Measurements from ENCODE around the gene DVL3. TPM values are rescaled to one million over a fixed set of nuclear protein-coding genes. Genes with fewer than 3 reads are reported as not detected.

Gene DVL3
- total RNA-seq, 1 experiment from 2014 or later: 60.7 TPM

- Histone ChIP-seq H3K79me2 (ENCODE audit: insufficient read depth, low read length) (no peaks in the 10 kb centered on the region), H3K27ac (ENCODE audit: low read depth, low read length) (no peak overlapping the region), H2AFZ (ENCODE audit: low read depth, low read length, poor library complexity, severe bottlenecking) (no peak overlapping the region), H3K4me3 (replicated peaks in 1 of 2; ENCODE audit: low read depth in 1 of 2, low read length in 2 of 2) (no peak overlapping the region), H3K9ac (ENCODE audit: low read length) (no peak overlapping the region), H3K36me3 (ENCODE audit: control insufficient read depth in 1 of 2, insufficient read depth in 2 of 2, low read length in 2 of 2) (peaks cover 27 to 29% of the 10 kb centered on the region in 2 experiments; a peak in 3 of 4 replicates), H3K27me3 (ENCODE audit: insufficient read depth, low read length) (no peaks in the 10 kb centered on the region), H3K9me3 (ENCODE audit: control insufficient read depth in 1 of 2, insufficient read depth in 1 of 2, low read depth in 1 of 2, low read length in 2 of 2) (no peaks in the 10 kb centered on the region), H3K4me2 (ENCODE audit: low read length) (no peak overlapping the region), H3K9me2 (ENCODE audit: insufficient read depth) (no peaks in the 10 kb centered on the region), H3K4me1 (ENCODE audit: control insufficient read depth in 1 of 2, insufficient read depth in 2 of 2, low read length in 2 of 2) (no peaks in the 10 kb centered on the region), H4K20me1 (ENCODE audit: insufficient read depth) (no peaks in the 10 kb centered on the region)
- RAD21 ChIA-PET (ENCODE audit: low non-redundant PET in 1 of 2, low total read pairs in 2 of 2, uncharacterized antibody in 2 of 2, unreplicated experiment in 2 of 2): no interaction called here
- CTCF ChIA-PET: no interaction called here
- TF ChIP-seq JUND (IDR thresholded peaks at IDR 0.05) (no peak), ATF3 (IDR thresholded peaks at IDR 0.05) (no peak), EZH2phosphoT487 (IDR thresholded peaks at IDR 0.05; ENCODE audit: borderline replicate concordance) (no peak), RAD21 (IDR thresholded peaks at IDR 0.05; ENCODE audit: low read depth) (no peak), POLR2AphosphoS5 (IDR thresholded peaks at IDR 0.05; ENCODE audit: low read depth, low read length) (no peak), SIN3A (IDR thresholded peaks at IDR 0.05; ENCODE audit: low read depth) (no peak), ZBTB33 (IDR thresholded peaks at IDR 0.05; ENCODE audit: extremely low read depth, insufficient replicate concordance, low read length) (no peak), TCF7L2 (IDR thresholded peaks at IDR 0.05; ENCODE audit: borderline replicate concordance, extremely low read depth, insufficient read depth, insufficient read length) (no peak), MAX (IDR thresholded peaks at IDR 0.05) (no peak), EGR1 (IDR thresholded peaks at IDR 0.05; ENCODE audit: low read depth) (no peak), YY1 (IDR thresholded peaks at IDR 0.05; ENCODE audit: extremely low read depth, insufficient replicate concordance, low read depth, low read length) (no peak), CTCF (IDR thresholded peaks at IDR 0.05 in 2 of 3, conservative IDR thresholded peaks at IDR 0.05 in 1 of 3; ENCODE audit: borderline replicate concordance in 1 of 3, insufficient read depth in 1 of 3, low read depth in 2 of 3, low read length in 2 of 3) (no peak), SRF (IDR thresholded peaks at IDR 0.05; ENCODE audit: low read depth) (no peak), FOSL1 (IDR thresholded peaks at IDR 0.05; ENCODE audit: low read depth) (no peak), SP1 (IDR thresholded peaks at IDR 0.05; ENCODE audit: low read depth) (no peak), POLR2A (IDR thresholded peaks at IDR 0.05; ENCODE audit: borderline replicate concordance, extremely low read depth, insufficient read depth, insufficient read length) (no peak), ZFX (IDR thresholded peaks at IDR 0.05) (no peak)
- intact Hi-C loops (cut with micrococcal nuclease): no loop called here
- no peak for DNase-seq (ENCODE audit: low read depth, low spot score)
- POLR2A ChIA-PET: no interaction called here
- no peak for ATAC-seq
- no TSS peak for BruUV-seq (replicated peaks)
These were observed 41.4 kb downstream of the DVL3 start for GRCh38 chr3:184196536-184196935.
